ENCODE results near the gene KIAA1328.

Gene KIAA1328

DNA sequence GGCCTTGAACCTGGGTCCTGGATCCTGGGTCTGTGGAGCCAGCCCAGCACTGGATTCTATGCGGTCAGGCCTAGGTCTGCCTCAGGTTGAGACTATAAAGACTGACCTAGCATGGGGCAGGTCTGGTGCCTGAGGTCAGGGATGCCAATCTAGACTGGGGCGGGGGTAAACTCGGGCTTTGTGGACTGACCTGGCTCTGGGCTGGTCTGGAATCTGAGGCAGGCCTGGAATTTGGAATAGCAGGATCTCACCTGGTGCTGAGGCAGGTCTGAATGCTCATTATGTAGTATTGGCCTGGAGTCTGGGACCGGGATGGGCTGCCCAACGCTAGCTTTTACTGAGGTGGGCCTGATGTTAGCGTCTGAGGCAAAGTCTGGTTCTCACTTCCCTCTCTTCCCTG, 256.0 kb downstream of the KIAA1328 start:
- TF ChIP-seq, protein P1, sequence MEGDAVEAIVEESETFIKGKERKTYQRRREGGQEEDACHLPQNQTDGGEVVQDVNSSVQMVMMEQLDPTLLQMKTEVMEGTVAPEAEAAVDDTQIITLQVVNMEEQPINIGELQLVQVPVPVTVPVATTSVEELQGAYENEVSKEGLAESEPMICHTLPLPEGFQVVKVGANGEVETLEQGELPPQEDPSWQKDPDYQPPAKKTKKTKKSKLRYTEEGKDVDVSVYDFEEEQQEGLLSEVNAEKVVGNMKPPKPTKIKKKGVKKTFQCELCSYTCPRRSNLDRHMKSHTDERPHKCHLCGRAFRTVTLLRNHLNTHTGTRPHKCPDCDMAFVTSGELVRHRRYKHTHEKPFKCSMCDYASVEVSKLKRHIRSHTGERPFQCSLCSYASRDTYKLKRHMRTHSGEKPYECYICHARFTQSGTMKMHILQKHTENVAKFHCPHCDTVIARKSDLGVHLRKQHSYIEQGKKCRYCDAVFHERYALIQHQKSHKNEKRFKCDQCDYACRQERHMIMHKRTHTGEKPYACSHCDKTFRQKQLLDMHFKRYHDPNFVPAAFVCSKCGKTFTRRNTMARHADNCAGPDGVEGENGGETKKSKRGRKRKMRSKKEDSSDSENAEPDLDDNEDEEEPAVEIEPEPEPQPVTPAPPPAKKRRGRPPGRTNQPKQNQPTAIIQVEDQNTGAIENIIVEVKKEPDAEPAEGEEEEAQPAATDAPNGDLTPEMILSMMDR (IDR thresholded peaks at IDR 0.05; ENCODE audit: control extremely low read depth, extremely low read depth, low read depth, missing control alignments): no peak
- CTCF ChIA-PET: no interaction called here
- DNase-seq (ENCODE audit: extremely low spot score): no peak
- POLR2A ChIA-PET: no interaction called here

DNA sequence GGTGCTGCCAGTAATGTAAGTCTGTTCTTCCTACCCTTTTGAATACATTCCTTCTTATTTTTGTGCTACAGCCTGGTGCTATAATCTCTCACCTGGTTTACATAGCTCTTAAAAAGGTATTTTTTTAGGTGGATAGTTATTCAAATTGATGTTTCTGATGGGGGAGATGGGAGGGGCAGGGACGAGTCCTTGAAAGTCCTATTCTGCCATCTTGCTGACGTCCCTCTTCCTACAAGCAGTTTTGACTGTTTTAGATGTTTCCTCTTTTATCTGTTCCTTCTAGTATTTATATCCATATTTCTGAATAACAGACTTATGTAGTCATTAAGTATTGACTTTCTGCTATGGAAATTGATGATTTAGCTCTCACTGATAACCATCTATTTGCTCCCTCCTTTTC, 256.4 kb downstream of the KIAA1328 start:
- CTCF ChIA-PET: no interaction called here
- POLR2A ChIA-PET: no interaction called here
- DNase-seq (ENCODE audit: extremely low spot score): no peak
- TF ChIP-seq, protein P1 (IDR thresholded peaks at IDR 0.05; ENCODE audit: control extremely low read depth, extremely low read depth, low read depth, missing control alignments): no peak

DNA sequence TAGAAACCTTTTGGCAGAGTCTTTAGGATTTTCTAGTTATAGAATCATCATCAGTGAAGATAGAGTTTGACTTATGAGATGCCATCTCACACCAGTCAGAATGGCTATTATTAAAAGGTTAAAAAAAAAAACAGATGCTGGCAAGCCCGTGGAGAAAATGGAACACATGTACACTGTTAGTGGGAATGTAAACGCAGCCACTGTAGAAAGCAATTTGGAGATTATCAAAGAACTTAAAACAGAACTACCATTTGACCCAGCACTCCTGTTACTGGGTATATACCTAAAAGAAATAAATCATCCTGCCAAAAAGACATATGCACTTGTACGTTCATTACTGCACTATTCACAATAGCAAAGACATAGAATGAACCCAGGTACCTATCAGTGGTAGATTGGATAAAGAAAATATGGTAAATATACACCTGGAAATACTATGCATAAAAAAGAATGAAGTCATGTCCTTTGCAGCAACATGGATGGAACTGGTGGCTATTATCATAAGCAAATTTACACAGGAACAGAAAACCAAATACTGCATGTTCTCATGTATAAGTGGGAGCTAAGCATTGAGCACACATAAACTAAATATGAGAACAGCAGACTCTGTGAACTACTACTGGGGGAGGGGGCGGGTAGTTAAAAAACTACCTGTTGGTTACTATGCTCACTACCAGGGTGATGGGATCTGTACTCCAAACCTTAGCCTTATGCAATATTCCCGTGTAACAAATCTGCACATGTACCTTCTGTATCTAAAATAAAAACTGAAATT, 279.0 kb downstream of the KIAA1328 start:
- TF ChIP-seq, protein P1 (IDR thresholded peaks at IDR 0.05; ENCODE audit: control extremely low read depth, extremely low read depth, low read depth, missing control alignments): no peak
- no peak for DNase-seq (ENCODE audit: extremely low spot score)
- POLR2A ChIA-PET: no interaction called here
- CTCF ChIA-PET: no interaction called here

- TF ChIP-seq, protein P1 (IDR thresholded peaks at IDR 0.05; ENCODE audit: control extremely low read depth, extremely low read depth, low read depth, missing control alignments): no peak
- DNase-seq (ENCODE audit: extremely low spot score): no peak
- CTCF ChIA-PET: interaction anchor here (1.3 to 2.1 kb wide), 3 partner anchors 14 to 58 kb away, joined by 3 to 5 read pairs (median 3); no protein-coding TSS in a partner anchor
These were observed 293.9 kb downstream of the KIAA1328 start for GRCh38 chr18:37122877-37123276.

DNA sequence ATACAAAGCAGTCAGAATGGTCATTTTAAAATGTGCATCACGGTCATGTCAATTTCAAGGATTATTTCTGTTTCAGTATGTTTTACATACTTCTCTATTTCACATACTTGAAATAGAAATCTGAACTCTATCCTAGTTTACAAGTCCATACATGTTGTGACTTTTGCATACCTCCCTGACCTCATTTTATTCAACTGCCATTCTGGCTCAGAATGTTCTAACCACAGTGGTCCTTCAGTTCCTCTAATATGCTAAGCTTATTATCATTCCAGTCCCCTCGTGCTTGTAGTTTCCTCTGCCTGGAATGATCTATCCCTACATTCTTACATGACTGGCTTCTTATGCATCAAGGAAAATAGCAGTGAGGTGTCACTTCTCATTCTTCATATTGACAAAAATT, 295.6 kb downstream of the KIAA1328 start:
- no peak for DNase-seq (ENCODE audit: extremely low spot score)
- TF ChIP-seq, protein P1 (IDR thresholded peaks at IDR 0.05; ENCODE audit: control extremely low read depth, extremely low read depth, low read depth, missing control alignments): no peak
- ChIA-PET POLR2A (no interaction called here), CTCF (interaction anchor here (1.3 to 1.9 kb wide), 2 partner anchors 28 to 30 kb away, joined by 3 read pairs; no protein-coding TSS in a partner anchor)

More at GRCh38 chr18:37122877-37123276, 293.9 kb downstream of the KIAA1328 start:
- POLR2A ChIA-PET: no interaction called here

- TF ChIP-seq, protein P1 (IDR thresholded peaks at IDR 0.05; ENCODE audit: control extremely low read depth, extremely low read depth, low read depth, missing control alignments): no peak
- ChIA-PET CTCF (no interaction called here), POLR2A (no interaction called here)
- no peak for DNase-seq (ENCODE audit: extremely low spot score)
These were observed 306.2 kb downstream of the KIAA1328 start for GRCh38 chr18:37135177-37135576.

Measured in GM10248 (cell line).